Activated CD4-positive, alpha-beta T cell treated with anti-CD3 and anti-CD28 coated beads, Interleukin-2, amount 10 ng/mL, durations not matched to agents 7 days and 5 days (primary cell): ENCODE measurements around the gene SPNS2. TPM values are rescaled to one million over a fixed set of nuclear protein-coding genes. Genes with fewer than 3 reads are reported as not detected.
A peak's percentile ranks its signal among the peaks of the same experiment; 100 is the strongest.
"Not testable (repeated sequence)": the region's sequence is repeated elsewhere in the genome, so short reads cannot be mapped to it uniquely, and the experiment has no call there.

Experiments
- CTCF ChIA-PET: fragments of 350-600 bp; sonication (Branson Sonifier 250); formaldehyde crosslinking; loops from one replicate; lab custom pipeline; 2021; ENCODE audit warnings: antibody characterized with exemption; lab: Charles Lee
- POLR2A ChIA-PET: fragments of 350-600 bp; sonication (Branson Sonifier 250); formaldehyde crosslinking; loops from one replicate; lab custom pipeline; 2021; ENCODE audit warnings: antibody characterized with exemption; lab: Charles Lee
- DNase-seq: peaks from one replicate; pipeline ENCODE4 v3.0.0-alpha.2; 2020
- H3K27ac Mint-ChIP-seq: one replicate; pipeline ENCODE4 v1.8.0; 2021; ENCODE audit warnings: mild to moderate bottlenecking, moderate library complexity, mixed read lengths
- H3K27me3 Mint-ChIP-seq: one replicate; pipeline ENCODE4 v1.8.0; 2021; ENCODE audit warnings: mixed read lengths
- H3K36me3 Mint-ChIP-seq: one replicate; pipeline ENCODE4 v1.8.0; 2021; ENCODE audit warnings: low read depth, mixed read lengths
- H3K4me1 Mint-ChIP-seq: one replicate; pipeline ENCODE4 v1.8.0; 2021; ENCODE audit warnings: mixed read lengths
- H3K4me3 Mint-ChIP-seq: one replicate; pipeline ENCODE4 v1.8.0; 2021; ENCODE audit warnings: mild to moderate bottlenecking, moderate library complexity, mixed read lengths
- H3K9me3 Mint-ChIP-seq: one replicate; pipeline ENCODE4 v1.8.0; 2021; ENCODE audit warnings: mixed read lengths
- total RNA-seq, 2 experiments: library from RNA; stranded (reverse); gene quantifications; one replicate each; pipeline ENCODE4 v1.2.3, GENCODE V29; 2021

The SPNS2 gene
- total RNA-seq, 2 experiments from 2014 or later: 0.25 to 0.29 TPM

DNA sequence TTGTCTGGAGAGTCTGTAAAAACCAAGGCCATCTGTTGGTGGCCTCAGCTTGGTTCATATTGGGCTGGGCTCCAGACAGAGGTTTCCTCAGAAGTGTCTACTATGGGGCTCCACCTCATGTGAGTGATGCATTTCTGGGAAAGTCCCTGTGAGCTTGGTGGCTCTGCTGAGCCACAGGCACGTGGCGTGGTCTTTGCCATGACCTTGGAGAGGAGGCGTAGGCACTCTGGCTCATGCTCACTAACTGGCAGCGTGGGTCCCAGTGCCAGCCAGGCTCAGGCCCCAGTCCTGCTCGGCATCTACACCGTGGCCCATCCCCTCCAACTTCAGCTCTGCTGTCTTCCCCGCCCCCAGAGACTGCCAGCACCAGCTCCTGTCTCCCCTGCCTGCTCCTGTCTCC is 75.0 kb downstream of the SPNS2 start:
- H3K27me3 Mint-ChIP-seq: peaks cover 3% of the 10 kb centered on the region
- CTCF ChIA-PET: interaction anchor here (1.0 kb wide), 1 partner anchor 13 kb away, joined by 3 read pairs; the partner anchor contains the start of gene GGT6
- POLR2A ChIA-PET: no interaction called here
- no peak overlapping the region for H3K27ac Mint-ChIP-seq
- peaks cover 13% of the 10 kb centered on the region for H3K4me1 Mint-ChIP-seq
- no peaks in the 10 kb centered on the region for H3K9me3 Mint-ChIP-seq
- H3K36me3 Mint-ChIP-seq: no peaks in the 10 kb centered on the region
- H3K4me3 Mint-ChIP-seq: no peak overlapping the region
- peak; percentile 31 for DNase-seq

DNA sequence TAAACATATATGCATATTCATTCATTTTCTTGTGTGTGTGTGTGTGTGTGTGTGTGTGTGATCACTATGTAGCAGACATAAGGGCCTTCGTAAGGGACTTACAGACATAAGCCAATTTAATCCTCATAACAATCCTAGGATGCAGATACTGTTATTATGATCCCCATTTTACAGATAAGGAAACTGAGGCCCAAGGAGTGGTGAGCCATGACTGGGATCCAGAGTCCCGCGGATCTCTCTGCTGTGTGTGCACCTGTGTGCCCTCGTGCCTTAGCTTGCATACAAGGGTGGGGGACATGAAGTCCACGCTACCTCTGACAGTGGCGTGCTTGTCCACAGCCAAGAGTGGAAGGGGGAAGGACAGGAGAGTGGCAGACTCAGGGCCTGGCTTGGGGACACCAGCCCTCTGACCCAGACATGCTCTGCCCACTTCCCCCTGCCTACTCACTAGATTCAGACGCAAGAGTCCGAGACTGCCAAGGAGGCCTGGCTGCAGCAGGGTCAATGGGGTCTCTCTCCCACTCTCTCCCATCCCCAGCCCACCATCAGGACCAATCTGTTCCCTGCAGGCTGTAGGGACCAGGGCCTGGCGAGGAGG is 75.9 kb downstream of the SPNS2 start:
- Mint-ChIP-seq H3K36me3 (no peaks in the 10 kb centered on the region), H3K4me1 (peaks cover 13% of the 10 kb centered on the region), H3K27me3 (peaks cover 3% of the 10 kb centered on the region), H3K9me3 (no peaks in the 10 kb centered on the region), H3K4me3 (no peak overlapping the region), H3K27ac (no peak overlapping the region)
- no peak for DNase-seq
- ChIA-PET CTCF (no interaction called here), POLR2A (no interaction called here)

DNA sequence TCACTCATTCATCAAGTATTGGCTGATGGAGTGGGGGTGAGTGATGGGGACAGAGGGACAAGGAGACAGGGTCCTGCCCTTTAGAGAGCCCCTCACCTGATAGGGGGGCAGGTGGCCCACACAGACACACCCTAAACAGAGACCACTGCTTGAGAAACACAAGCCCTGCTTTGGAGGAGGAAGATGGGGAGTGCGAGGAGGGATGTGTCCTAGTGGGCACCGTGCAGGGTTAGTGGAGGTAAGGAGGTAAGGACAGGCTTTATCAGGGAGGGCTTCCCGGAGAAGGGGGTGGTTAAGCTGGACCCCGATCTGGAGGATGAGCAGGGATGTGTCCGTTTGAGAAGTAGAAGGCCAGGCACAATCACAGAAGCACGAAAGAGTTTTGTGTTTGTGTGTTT is 77.5 kb downstream of the SPNS2 start:
- Mint-ChIP-seq H3K4me3 (no peak overlapping the region), H3K27ac (peak overlapping the region; percentile 3), H3K9me3 (no peaks in the 10 kb centered on the region), H3K4me1 (peaks cover 13% of the 10 kb centered on the region), H3K27me3 (peaks cover 3% of the 10 kb centered on the region), H3K36me3 (no peaks in the 10 kb centered on the region)
- DNase-seq: no peak
- POLR2A ChIA-PET: no interaction called here
- CTCF ChIA-PET: no interaction called here

DNA sequence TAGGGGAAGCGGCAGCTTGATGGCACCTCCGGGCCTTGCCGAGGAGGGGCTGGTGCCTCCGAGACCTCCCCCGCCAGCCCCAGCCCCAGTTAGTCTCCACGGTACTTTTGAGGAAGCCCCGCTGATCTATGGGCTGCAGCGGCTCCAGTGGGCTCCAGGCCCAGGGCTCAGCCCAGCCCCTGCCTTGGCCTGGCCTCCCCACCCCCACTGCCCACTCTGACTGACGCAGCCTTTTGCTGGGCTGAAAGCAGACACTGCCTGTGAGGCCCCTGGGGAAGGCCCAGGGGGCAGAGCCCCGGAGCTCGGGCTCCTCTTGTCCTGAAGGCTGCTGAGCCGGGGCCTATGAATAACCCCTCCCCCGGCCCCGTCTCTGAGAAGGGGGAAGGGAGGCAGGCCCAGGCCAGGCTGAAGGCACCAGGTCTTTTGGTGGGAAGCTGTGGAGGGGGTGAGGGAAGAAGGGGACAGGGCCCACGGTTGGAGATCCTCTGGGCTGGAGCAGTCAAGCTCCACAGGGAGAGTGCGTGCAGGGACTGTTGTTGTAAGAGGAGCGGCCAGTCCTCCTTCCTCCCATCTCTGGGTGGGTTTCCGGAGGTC is 78.1 kb downstream of the SPNS2 start:
- Mint-ChIP-seq H3K36me3 (no peaks in the 10 kb centered on the region), H3K4me1 (peaks cover 13% of the 10 kb centered on the region), H3K9me3 (no peaks in the 10 kb centered on the region), H3K4me3 (no peak overlapping the region), H3K27me3 (peaks cover 6% of the 10 kb centered on the region), H3K27ac (no peak overlapping the region)
- CTCF ChIA-PET: no interaction called here
- DNase-seq: no peak
- POLR2A ChIA-PET: no interaction called here

DNA sequence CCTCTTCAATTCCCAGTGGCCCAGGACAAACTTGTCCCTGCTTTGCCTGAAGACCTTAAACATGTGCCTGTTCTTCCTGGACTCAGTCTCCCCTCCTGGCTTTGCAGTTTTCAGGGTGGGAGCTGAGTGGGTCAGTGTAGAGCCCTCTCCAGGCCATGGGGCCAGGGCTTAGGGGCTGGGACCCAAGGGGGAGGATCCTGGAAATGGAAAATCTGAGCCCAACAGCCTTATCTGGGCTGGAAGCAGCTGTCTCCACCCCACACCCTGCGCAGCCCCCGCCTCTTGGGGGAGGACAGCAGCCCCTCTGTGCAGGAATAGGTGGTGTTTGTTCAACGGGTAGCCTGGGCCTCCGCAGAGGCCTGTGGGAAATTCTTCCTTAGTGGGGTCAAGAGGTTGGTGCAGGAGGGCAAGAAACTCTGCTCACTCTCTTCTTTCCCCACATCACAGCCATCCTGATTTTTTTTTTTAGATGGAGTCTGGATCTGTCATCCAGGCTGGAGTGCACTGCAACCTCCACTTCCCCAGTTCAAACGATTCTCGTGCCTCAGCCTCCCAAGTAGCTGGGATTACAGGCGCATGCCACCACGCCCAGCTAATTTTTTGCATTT is 78.8 kb downstream of the SPNS2 start:
- Mint-ChIP-seq H3K27me3 (peaks cover 10% of the 10 kb centered on the region), H3K4me1 (peaks cover 13% of the 10 kb centered on the region), H3K4me3 (no peak overlapping the region), H3K27ac (no peak overlapping the region), H3K9me3 (no peaks in the 10 kb centered on the region), H3K36me3 (no peaks in the 10 kb centered on the region)
- CTCF ChIA-PET: interaction anchor here (0.6 kb wide), 1 partner anchor 296 kb away, joined by 3 read pairs; no protein-coding TSS in a partner anchor
- no peak for DNase-seq
- POLR2A ChIA-PET: no interaction called here

DNA sequence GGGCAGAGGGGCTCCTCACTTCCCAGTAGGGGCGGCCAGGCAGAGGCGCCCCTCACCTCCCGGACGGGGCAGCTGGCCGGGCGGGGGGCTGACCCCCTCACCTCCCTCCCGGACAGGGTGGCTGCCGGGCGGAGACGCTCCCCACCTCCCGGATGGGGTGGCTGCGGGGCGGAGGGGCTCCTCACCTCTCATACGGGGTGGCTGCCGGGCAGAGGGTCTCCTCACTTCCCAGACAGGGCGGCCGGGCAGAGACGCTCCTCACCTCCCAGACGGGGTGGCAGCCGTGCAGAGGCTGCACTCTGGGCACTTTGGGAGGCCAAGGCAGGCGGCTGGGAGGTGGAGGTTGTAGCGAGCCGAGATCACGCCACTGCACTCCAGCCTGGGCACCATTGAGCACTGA is 79.7 kb downstream of the SPNS2 start:
- H3K36me3 Mint-ChIP-seq, POLR2A ChIA-PET, CTCF ChIA-PET, DNase-seq, H3K4me1 Mint-ChIP-seq, H3K27ac Mint-ChIP-seq, H3K9me3 Mint-ChIP-seq, H3K4me3 Mint-ChIP-seq: not testable (repeated sequence)
- peaks cover 18% of the 10 kb centered on the region for H3K27me3 Mint-ChIP-seq

DNA sequence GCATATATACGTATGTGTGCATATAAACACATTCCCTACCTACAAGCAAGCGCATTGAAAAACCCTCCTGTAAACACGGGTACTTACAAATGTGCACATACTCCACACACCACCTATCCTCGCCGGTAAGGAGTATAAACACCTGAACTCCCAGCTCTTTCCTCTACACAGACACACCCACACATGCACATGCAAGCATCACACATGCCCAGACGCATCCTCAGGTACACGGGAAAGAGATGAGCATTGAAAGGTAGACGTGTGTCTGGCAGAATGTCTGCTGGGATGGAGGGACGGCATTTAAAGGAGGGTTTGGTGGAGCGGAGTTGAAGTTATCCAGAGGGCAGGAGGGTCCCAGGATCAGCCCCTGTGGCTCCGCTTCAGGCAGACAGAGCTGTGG is 81.0 kb downstream of the SPNS2 start:
- ChIA-PET POLR2A (no interaction called here), CTCF (interaction anchor here (0.7 to 0.8 kb wide), 2 partner anchors 12 to 17 kb away, joined by 3 read pairs; no protein-coding TSS in a partner anchor)
- Mint-ChIP-seq H3K9me3 (no peaks in the 10 kb centered on the region), H3K27ac (no peak overlapping the region), H3K4me1 (peaks cover 3% of the 10 kb centered on the region), H3K36me3 (no peaks in the 10 kb centered on the region), H3K4me3 (no peak overlapping the region), H3K27me3 (peaks cover 25% of the 10 kb centered on the region)
- no peak for DNase-seq

DNA sequence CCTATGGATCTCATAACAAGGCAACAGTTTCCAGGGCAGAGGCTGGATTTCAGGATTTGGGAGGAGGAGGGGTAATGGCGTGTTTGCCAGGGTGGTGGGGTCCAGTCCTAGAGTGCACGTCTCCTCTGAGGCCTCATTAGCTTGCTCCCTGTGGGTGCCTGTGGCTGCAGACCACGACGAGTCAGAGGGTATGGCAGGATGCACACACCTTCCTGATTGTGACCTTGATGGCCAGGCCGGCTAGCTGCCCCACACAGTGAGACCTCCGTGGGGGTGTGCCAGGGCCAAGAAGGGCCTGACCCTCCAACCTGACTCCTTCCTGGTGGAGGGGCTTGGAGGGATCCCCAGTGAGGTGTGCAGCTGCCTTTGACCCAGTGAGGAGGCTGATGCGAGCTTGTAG is 81.6 kb downstream of the SPNS2 start:
- no peaks in the 10 kb centered on the region for H3K36me3 Mint-ChIP-seq
- ChIA-PET CTCF (interaction anchor here (0.7 kb wide), 1 partner anchor 13 kb away, joined by 3 read pairs; no protein-coding TSS in a partner anchor), POLR2A (no interaction called here)
- H3K9me3 Mint-ChIP-seq: no peaks in the 10 kb centered on the region
- H3K4me1 Mint-ChIP-seq: peaks cover 3% of the 10 kb centered on the region
- DNase-seq: no peak
- H3K4me3 Mint-ChIP-seq: no peak overlapping the region
- H3K27ac Mint-ChIP-seq: no peak overlapping the region
- H3K27me3 Mint-ChIP-seq: peaks cover 28% of the 10 kb centered on the region

DNA sequence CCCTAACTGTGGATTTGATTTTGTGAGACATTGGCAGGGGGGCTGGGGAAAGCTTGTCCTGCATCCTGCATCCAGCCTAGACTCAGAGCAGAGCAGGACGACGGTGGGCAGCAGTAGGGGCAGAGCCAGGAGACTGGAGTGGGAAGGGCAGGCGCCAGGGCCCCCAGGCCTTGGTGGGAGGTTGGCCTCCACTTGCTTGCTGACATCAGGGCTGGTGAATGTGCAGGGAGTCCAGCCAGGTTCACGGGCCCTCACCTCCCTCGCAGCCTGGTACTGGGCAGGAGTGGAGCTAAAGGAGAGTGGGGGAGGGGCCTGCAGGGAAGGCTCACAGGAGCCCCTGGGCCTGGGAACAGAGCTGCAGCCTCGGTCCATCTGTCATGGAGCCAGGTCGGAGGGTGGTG is 83.4 kb downstream of the SPNS2 start:
- no peak for DNase-seq
- peaks cover 3% of the 10 kb centered on the region for H3K4me1 Mint-ChIP-seq
- no peak overlapping the region for H3K27ac Mint-ChIP-seq
- no peaks in the 10 kb centered on the region for H3K36me3 Mint-ChIP-seq
- ChIA-PET POLR2A (no interaction called here), CTCF (no interaction called here)
- H3K9me3 Mint-ChIP-seq: no peaks in the 10 kb centered on the region
- peaks cover 44% of the 10 kb centered on the region for H3K27me3 Mint-ChIP-seq
- no peak overlapping the region for H3K4me3 Mint-ChIP-seq

DNA sequence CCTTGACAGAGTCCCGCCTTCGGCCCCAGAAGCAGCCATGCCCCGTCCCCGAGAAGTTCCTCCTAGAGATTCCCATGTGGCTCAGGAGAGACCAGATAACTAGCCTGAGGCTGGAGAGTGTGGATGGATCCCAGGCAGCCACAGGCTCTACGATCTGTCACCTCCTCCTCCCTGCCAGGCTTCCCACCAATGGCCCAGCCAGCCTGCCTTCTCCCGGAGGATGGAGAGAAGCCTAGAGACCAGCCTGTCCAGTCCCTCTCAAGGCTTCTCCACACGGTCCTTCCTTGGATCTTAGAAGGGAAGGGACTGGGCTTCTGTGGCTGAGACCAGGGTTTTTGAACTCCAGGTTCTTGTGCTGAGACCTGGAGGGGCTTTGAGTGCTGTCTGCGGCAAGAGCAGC is 84.0 kb downstream of the SPNS2 start:
- peaks cover 44% of the 10 kb centered on the region for H3K27me3 Mint-ChIP-seq
- CTCF ChIA-PET: no interaction called here

DNA sequence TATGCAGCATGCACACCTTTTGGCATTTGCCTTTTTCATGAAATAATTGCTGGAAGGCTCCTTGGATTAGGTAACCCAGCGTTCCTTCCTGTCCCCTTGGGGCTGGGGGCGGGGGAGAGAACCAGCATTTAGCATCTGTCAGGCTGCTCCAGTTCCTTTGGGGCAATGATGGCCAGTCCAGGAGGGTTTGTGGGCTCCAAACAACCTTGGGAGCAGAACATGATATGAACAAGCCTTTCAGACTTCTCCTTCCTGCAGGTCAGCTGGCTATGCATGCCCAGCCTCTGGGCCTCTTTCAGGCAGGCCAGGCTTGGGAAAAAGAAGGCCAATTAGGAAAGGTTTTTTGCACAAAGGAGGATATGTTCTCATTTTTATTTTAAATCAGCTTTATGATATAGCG is 84.5 kb downstream of the SPNS2 start:
- Mint-ChIP-seq H3K27me3 (peaks cover 47% of the 10 kb centered on the region), H3K4me3 (no peak overlapping the region), H3K36me3 (no peaks in the 10 kb centered on the region), H3K27ac (no peak overlapping the region), H3K4me1 (peaks cover 3% of the 10 kb centered on the region), H3K9me3 (no peaks in the 10 kb centered on the region)
- CTCF ChIA-PET: no interaction called here
- POLR2A ChIA-PET: interaction anchor here (0.6 kb wide), 1 partner anchor 13 kb away, joined by 4 read pairs; no protein-coding TSS in a partner anchor
- no peak for DNase-seq

More for the DNA sequence above, 84.0 kb downstream of the SPNS2 start:
- Mint-ChIP-seq H3K9me3 (no peaks in the 10 kb centered on the region), H3K27ac (peak overlapping the region; percentile 50), H3K4me3 (no peak overlapping the region), H3K4me1 (peaks cover 3% of the 10 kb centered on the region), H3K36me3 (no peaks in the 10 kb centered on the region)
- POLR2A ChIA-PET: no interaction called here
- no peak for DNase-seq

DNA sequence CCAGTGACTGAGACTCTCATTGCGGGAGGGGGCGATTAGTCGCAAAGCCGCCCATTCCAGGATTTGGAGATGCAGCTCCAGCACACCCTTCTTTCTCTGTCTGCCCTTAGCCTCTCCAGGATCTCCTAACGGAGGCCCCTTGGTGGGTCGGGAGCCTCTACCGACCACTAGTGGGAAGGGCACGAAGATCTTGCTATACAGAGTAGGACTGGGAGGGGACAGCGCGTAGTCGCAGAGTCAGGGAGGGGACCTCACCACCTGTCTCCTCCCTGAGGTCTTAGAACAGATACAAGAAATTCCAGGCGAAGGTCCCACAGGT is 85.1 kb downstream of the SPNS2 start:
- Mint-ChIP-seq H3K9me3 (no peaks in the 10 kb centered on the region), H3K27me3 (peaks cover 47% of the 10 kb centered on the region), H3K27ac (no peak overlapping the region), H3K4me3 (peak overlapping the region; percentile 56), H3K4me1 (peaks cover 3% of the 10 kb centered on the region), H3K36me3 (no peaks in the 10 kb centered on the region)
- ChIA-PET CTCF (no interaction called here), POLR2A (no interaction called here)
- no peak for DNase-seq

DNA sequence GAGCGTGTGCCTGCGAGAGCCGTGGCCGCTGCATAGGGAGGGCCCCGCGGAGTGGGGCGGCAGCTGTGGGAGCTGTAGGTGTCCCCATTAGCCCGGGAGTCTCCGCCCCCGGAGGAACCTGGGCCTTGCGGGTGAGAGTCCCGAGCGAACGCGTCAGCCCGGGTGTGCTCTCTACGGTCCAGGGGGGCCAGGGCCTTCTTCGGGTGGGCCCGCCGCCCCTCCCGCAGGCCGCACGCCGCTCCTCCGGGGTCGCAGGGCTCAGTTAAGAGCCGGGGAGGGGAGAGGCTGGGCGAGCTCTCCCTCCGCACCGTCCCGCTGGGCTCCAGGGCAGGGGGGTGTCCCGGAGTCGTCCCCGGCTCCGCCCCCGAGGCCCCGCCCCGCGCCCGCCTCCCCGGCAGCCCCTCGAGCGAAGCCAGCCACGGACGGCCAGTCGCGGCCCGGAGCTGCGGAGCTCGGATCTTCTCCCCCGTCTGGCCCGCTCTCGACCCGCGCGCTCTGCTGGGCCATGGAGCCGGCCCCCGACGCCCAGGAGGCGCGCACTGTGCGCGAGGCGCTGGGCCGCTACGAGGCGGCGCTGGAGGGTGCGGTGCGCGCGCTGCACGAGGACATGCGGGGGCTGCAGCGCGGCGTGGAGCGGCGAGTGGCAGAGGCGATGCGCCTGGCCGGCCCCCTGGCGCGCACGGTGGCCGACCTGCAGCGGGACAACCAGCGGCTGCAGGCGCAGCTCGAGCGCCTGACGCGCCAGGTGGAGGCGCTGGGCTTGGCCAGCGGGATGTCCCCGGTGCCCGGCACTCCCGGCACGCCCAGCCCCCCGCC is 85.6 kb downstream of the SPNS2 start, which contains the start of gene SMTNL2:
TSS of gene SMTNL2 (plus strand) at position 429 of the 816 bp plus-strand sequence. CDS start at position 506, 77 bp downstream.
- Mint-ChIP-seq H3K27ac (no peak within 1 kb of the TSS), H3K36me3 (no peaks in the 10 kb centered on the region), H3K27me3 (peaks cover 47% of the 10 kb centered on the region), H3K4me3 (peak within 1 kb of the TSS; percentile 56), H3K9me3 (no peaks in the 10 kb centered on the region), H3K4me1 (peaks cover 3% of the 10 kb centered on the region)
- ChIA-PET CTCF (no interaction called here), POLR2A (no interaction called here)
- no peak for DNase-seq
